GM12891 (cell line): ENCODE measurements around the gene COPZ1.

Experiments used
- PAX5 ChIP-seq: IDR thresholded peaks from 2 replicates; pipeline ENCODE4 v1.6.1; 2011; ENCODE audit warnings: low read length, moderate library complexity, mild to moderate bottlenecking; ENCODE audit not compliant: insufficient read depth, severe bottlenecking
- POLR2A ChIP-seq: IDR thresholded peaks from 2 replicates; pipeline ENCODE4 v1.6.1; 2011; ENCODE audit warnings: low read depth, low read length, control low read depth
- POLR2AphosphoS5 ChIP-seq: IDR thresholded peaks from 2 replicates; pipeline ENCODE4 v1.6.1; 2011; ENCODE audit warnings: low read depth, low read length, control low read depth
- POU2F2 ChIP-seq: IDR thresholded peaks from 2 replicates; pipeline ENCODE4 v1.6.1; 2011; ENCODE audit warnings: low read depth, mild to moderate bottlenecking, control low read depth, low read length, moderate library complexity
- SPI1 ChIP-seq: IDR thresholded peaks from 2 replicates; pipeline ENCODE4 v1.6.1; 2011; ENCODE audit warnings: low read depth, low read length, control low read depth
- TAF1 ChIP-seq: IDR thresholded peaks from 2 replicates; pipeline ENCODE4 v1.6.1; 2011; ENCODE audit warnings: low read depth, low read length, control low read depth

DNA sequence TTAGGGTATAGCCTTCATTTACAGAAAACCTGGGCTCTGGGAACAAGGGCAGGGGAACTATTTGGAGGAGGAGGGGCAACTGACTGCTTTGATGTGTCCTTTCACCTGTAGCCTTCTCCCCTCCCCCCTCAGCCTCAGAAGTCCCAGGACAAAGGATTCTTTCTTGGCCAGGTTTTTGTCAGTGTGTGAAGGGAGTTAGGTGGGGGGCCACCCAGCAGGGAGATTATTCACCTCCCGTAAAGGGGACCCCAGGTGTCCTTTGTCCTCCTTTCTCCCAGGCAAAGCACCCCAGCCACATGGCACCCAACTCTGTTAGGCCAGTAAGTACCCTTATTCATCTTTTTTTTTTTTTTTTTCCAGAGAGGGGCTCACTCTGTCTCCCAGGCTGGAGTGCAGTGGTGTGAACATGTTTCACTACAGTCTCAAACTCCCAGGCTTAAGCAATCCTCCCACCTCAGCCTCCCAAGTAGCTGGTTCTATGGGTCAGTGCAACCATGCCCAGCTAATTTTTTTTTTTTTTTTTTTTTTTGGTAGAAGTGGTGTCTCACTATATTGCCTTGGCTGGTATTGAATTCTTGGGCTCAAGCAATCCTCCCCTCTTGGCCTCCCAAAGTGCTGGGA is 23.4 kb upstream of the COPZ1 start:
- TF ChIP-seq POLR2AphosphoS5: no peak
- no peak for TF ChIP-seq TAF1
- no peak for TF ChIP-seq POLR2A
- no peak for TF ChIP-seq PAX5
- TF ChIP-seq SPI1: no peak
- TF ChIP-seq POU2F2: no peak
